SU-DHL-6 (cell line): ENCODE measurements around the gene LEF1.

Source experiments
- H2AFZ ChIP-seq: fragments of 200-600 bp; sonication (generic); 2 replicates; pipeline ENCODE4 v1.6.1; 2014; ENCODE audit warnings: low read depth, mild to moderate bottlenecking, moderate library complexity, mixed read lengths, antibody characterized with exemption, low read length; ENCODE audit not compliant: severe bottlenecking
- H3F3A ChIP-seq: fragments of 200-600 bp; shearing (Covaris generic); 2 replicates; pipeline ENCODE4 v1.6.0; 2016; ENCODE audit warnings: antibody characterized with exemption, mild to moderate bottlenecking; ENCODE audit not compliant: insufficient read depth
- H3K27ac ChIP-seq: fragments of 200-600 bp; sonication (generic); 2 replicates; pipeline ENCODE4 v1.5.1; 2016; ENCODE audit warnings: low read depth, mild to moderate bottlenecking, low read length, moderate library complexity, mixed read lengths
- H3K27me3 ChIP-seq: fragments of 200-600 bp; sonication (generic), shearing (Covaris generic); 2 replicates; pipeline ENCODE4 v1.6.0; 2014; ENCODE audit warnings: mild to moderate bottlenecking, low read length
- H3K36me3 ChIP-seq: fragments of 200-600 bp; sonication (generic); 2 replicates; pipeline ENCODE4 v1.6.1; 2014; ENCODE audit warnings: mild to moderate bottlenecking, low read length, mixed read lengths
- H3K4me2 ChIP-seq: fragments of 300-600, 200-600 bp; shearing (Covaris generic), sonication (generic); 2 replicates; pipeline ENCODE4 v1.6.0; 2014; ENCODE audit warnings: low read length, low read depth, mild to moderate bottlenecking; ENCODE audit not compliant: poor library complexity, severe bottlenecking
- H3K4me3 ChIP-seq: fragments of 200-600 bp; sonication (generic); 2 replicates; pipeline ENCODE4 v1.5.1; 2014; ENCODE audit warnings: antibody characterized with exemption, low read length, mild to moderate bottlenecking, mixed read lengths; ENCODE audit not compliant: insufficient read depth, poor library complexity, severe bottlenecking
- H3K79me2 ChIP-seq: fragments of 200-600 bp; sonication (generic); 2 replicates; pipeline ENCODE4 v1.6.1; 2014; ENCODE audit warnings: mild to moderate bottlenecking, low read length, moderate library complexity; ENCODE audit not compliant: insufficient read depth
- H3K9ac ChIP-seq: fragments of 200-600 bp; sonication (generic); 2 replicates; pipeline ENCODE4 v1.7.0; 2014; ENCODE audit warnings: mild to moderate bottlenecking, low read length
- H3K9me2 ChIP-seq: fragments of 200-600 bp; sonication (generic); replicated peaks from 2 replicates; pipeline ENCODE4 v1.6.1; 2014; ENCODE audit warnings: low read length; ENCODE audit not compliant: insufficient read depth
- H3K9me3 ChIP-seq: fragments of 200-600 bp; sonication (generic); 2 replicates; pipeline ENCODE4 v1.6.1; 2014; ENCODE audit warnings: low read length, mixed read lengths; ENCODE audit not compliant: insufficient read depth
- H4K20me1 ChIP-seq: fragments of 200-600 bp; sonication (generic); 2 replicates; pipeline ENCODE4 v1.6.1; 2014; ENCODE audit warnings: low read depth, mild to moderate bottlenecking, antibody characterized with exemption, low read length, moderate library complexity, mixed read lengths
- CTCF ChIP-seq: fragments of 200-600 bp; sonication (generic); IDR thresholded peaks from one replicate; pipeline ENCODE4 v1.5.1; 2017; ENCODE audit warnings: antibody characterized with exemption, mild to moderate bottlenecking, low read length, moderate library complexity; ENCODE audit not compliant: insufficient read depth, poor library complexity, severe bottlenecking
- EZH2phosphoT487 ChIP-seq: fragments of 200-600 bp; sonication (generic), shearing (Covaris generic); conservative IDR thresholded peaks from 2 replicates; pipeline ENCODE4 v1.6.1; 2018; ENCODE audit warnings: mild to moderate bottlenecking, antibody characterized with exemption, low read length, moderate library complexity, mixed read lengths

LEF1 gene

GRCh38 chr4:108004646-108005045 is 164.1 kb downstream of the LEF1 start:
- H3F3A ChIP-seq: no peaks in the 10 kb centered on the region
- H3K9me3 ChIP-seq: no peaks in the 10 kb centered on the region
- no peaks in the 10 kb centered on the region for H3K9me2 ChIP-seq
- peaks cover 46% of the 10 kb centered on the region for H3K79me2 ChIP-seq
- no peak overlapping the region for H2AFZ ChIP-seq
- no peak overlapping the region for H3K4me2 ChIP-seq
- H3K4me3 ChIP-seq: no peak overlapping the region
- H3K27me3 ChIP-seq: no peaks in the 10 kb centered on the region
- no peaks in the 10 kb centered on the region for H4K20me1 ChIP-seq
- TF ChIP-seq CTCF: no peak
- no peak for TF ChIP-seq EZH2phosphoT487
- no peak overlapping the region for H3K27ac ChIP-seq
- H3K9ac ChIP-seq: no peak overlapping the region
- 0 out of 2 replicates have a peak, but pooled peaks cover 2% of the 10 kb centered on the region for H3K36me3 ChIP-seq

- TF ChIP-seq EZH2phosphoT487: no peak
- TF ChIP-seq CTCF: no peak
- Histone ChIP-seq H3K4me2 (no peak overlapping the region), H3K27me3 (no peaks in the 10 kb centered on the region), H3K9me2 (no peaks in the 10 kb centered on the region), H3K36me3 (0 out of 2 replicates have a peak, but pooled peaks cover 2% of the 10 kb centered on the region), H3K4me3 (no peak overlapping the region), H3F3A (no peaks in the 10 kb centered on the region), H3K79me2 (peaks cover 49% of the 10 kb centered on the region), H3K9ac (no peak overlapping the region), H2AFZ (no peak overlapping the region), H3K27ac (no peak overlapping the region), H3K9me3 (no peaks in the 10 kb centered on the region), H4K20me1 (no peaks in the 10 kb centered on the region)
These were observed 164.7 kb downstream of the LEF1 start for GRCh38 chr4:108003982-108004515.

- Histone ChIP-seq H3K79me2 (peaks cover 62% of the 10 kb centered on the region), H3K36me3 (0 out of 2 replicates have a peak, but pooled peaks cover 2% of the 10 kb centered on the region), H3F3A (no peaks in the 10 kb centered on the region), H3K4me3 (no peak overlapping the region), H3K4me2 (no peak overlapping the region), H2AFZ (no peak overlapping the region), H3K9me2 (no peaks in the 10 kb centered on the region), H3K27ac (no peak overlapping the region), H4K20me1 (no peaks in the 10 kb centered on the region), H3K27me3 (no peaks in the 10 kb centered on the region), H3K9ac (no peak overlapping the region), H3K9me3 (no peaks in the 10 kb centered on the region)
- no peak for TF ChIP-seq EZH2phosphoT487
- no peak for TF ChIP-seq CTCF
These were observed 167.1 kb downstream of the LEF1 start for GRCh38 chr4:108001540-108002135.
